ENCODE results near the gene YY1AP1.
"Not testable (repeated sequence)": the region's sequence is repeated elsewhere in the genome, so short reads cannot be mapped to it uniquely, and the experiment has no call there.

Gene YY1AP1

GRCh38 chr1:155622191-155622590, 66.4 kb downstream of the YY1AP1 start:
- H3K27ac ChIP-seq (replicated peaks), result peak overlapping the region; percentile 30; the same call in 1 of the 2 replicates
- DNase-seq (ENCODE audit: low read depth in 1 of 2, low spot score in 1 of 2), result peak; percentile 27 to 43
- no peaks in the 10 kb centered on the region for H3K27me3 ChIP-seq (ENCODE audit: insufficient read depth, poor library complexity, severe bottlenecking)
- H3K4me3 ChIP-seq (replicated peaks; ENCODE audit: insufficient read depth, low read length), result no peak overlapping the region
- TF ChIP-seq CTCF (IDR thresholded peaks at IDR 0.05; ENCODE audit: insufficient read depth, low read length), result no peak
- no peak for TF ChIP-seq POLR2AphosphoS5 (IDR thresholded peaks at IDR 0.05; ENCODE audit: low read depth)
- TF ChIP-seq REST (IDR thresholded peaks at IDR 0.05; ENCODE audit: insufficient replicate concordance, low read depth), result no peak
- no peak for TF ChIP-seq SPI1 (IDR thresholded peaks at IDR 0.05; ENCODE audit: borderline replicate concordance, low read depth)
- no peak for TF ChIP-seq GABPA (IDR thresholded peaks at IDR 0.05; ENCODE audit: low read depth)

GRCh38 chr1:155613226-155613625, 75.3 kb downstream of the YY1AP1 start:
- H3K4me3 ChIP-seq (replicated peaks; ENCODE audit: insufficient read depth, low read length); DNase-seq (ENCODE audit: low read depth in 1 of 2, low spot score in 1 of 2); H3K27ac ChIP-seq (replicated peaks); H3K27me3 ChIP-seq (ENCODE audit: insufficient read depth, poor library complexity, severe bottlenecking): not testable (repeated sequence)

- DNase-seq (ENCODE audit: low read depth in 1 of 2, low spot score in 1 of 2), result not testable (repeated sequence)
Observed at GRCh38 chr1:155610257-155610647, 78.3 kb downstream of the YY1AP1 start.

GRCh38 chr1:155609515-155610256, 78.9 kb downstream of the YY1AP1 start, which contains the start of gene MSTO1:
MSTO1 (plus strand) TSS chr1:155610218; CDS start chr1:155610249, 31 bp downstream.
- TF ChIP-seq POLR2AphosphoS5 (IDR thresholded peaks at IDR 0.05; ENCODE audit: low read depth) (peak; percentile 83), REST (IDR thresholded peaks at IDR 0.05; ENCODE audit: insufficient replicate concordance, low read depth) (peak; percentile 19), SPI1 (IDR thresholded peaks at IDR 0.05; ENCODE audit: borderline replicate concordance, low read depth) (peak; percentile 27; the same call in 1 of the 2 replicates), CTCF (IDR thresholded peaks at IDR 0.05; ENCODE audit: insufficient read depth, low read length) (no peak), GABPA (IDR thresholded peaks at IDR 0.05; ENCODE audit: low read depth) (no peak)
- Histone ChIP-seq H3K27me3 (ENCODE audit: insufficient read depth, poor library complexity, severe bottlenecking) (no peaks in the 10 kb centered on the region), H3K4me3 (replicated peaks; ENCODE audit: insufficient read depth, low read length) (peak within 1 kb of the TSS; percentile 50), H3K27ac (replicated peaks) (peak within 1 kb of the TSS; percentile 82)
- peak; percentile 93 to 99 for DNase-seq (ENCODE audit: low read depth in 1 of 2, low spot score in 1 of 2)

More at GRCh38 chr1:155610257-155610647, 78.3 kb downstream of the YY1AP1 start:
- peak overlapping the region; percentile 82 for H3K27ac ChIP-seq (replicated peaks)
- peak overlapping the region; percentile 50 for H3K4me3 ChIP-seq (replicated peaks; ENCODE audit: insufficient read depth, low read length)
- not testable (repeated sequence) for H3K27me3 ChIP-seq (ENCODE audit: insufficient read depth, poor library complexity, severe bottlenecking)

Data from HL-60 (cell line).